ENCODE results near the gene SINHCAF. TPM values are rescaled to one million over a fixed set of nuclear protein-coding genes. Genes with fewer than 3 reads are reported as not detected.

SINHCAF gene
- total RNA-seq, 4 donors from 2014 or later, result 1.5 to 8.6 (median 2.8) TPM

- no peak for ATAC-seq
- TF ChIP-seq POLR2A (IDR thresholded peaks at IDR 0.05), result no peak
Measured at GRCh38 chr12:31342286-31342685, 16.3 kb upstream of the SINHCAF start.

GRCh38 chr12:31339831-31340622, 14.1 kb upstream of the SINHCAF start:
- no peaks in the 10 kb centered on the region for H3K9me3 ChIP-seq
- H3K4me3 ChIP-seq, result no peak overlapping the region
- intact Hi-C loops (cut with DNase I; ENCODE audit: low total_unique reads) (no loop called here), in situ Hi-C loops (cut with MboI; ENCODE audit: low sequenced_read_pairs in 4 of 4) (no loop called here)
- H3K4me1 ChIP-seq, result no peaks in the 10 kb centered on the region
- no peak for DNase-seq
- H3K27ac ChIP-seq, result no peak overlapping the region
- no peaks in the 10 kb centered on the region for H3K27me3 ChIP-seq
- no peak for ATAC-seq
- no peaks in the 10 kb centered on the region for H3K36me3 ChIP-seq
- TF ChIP-seq CTCF (IDR thresholded peaks at IDR 0.05 in 4 of 5, conservative IDR thresholded peaks at IDR 0.05 in 1 of 5) (no peak), POLR2A (IDR thresholded peaks at IDR 0.05) (no peak)

More at GRCh38 chr12:31342286-31342685, 16.3 kb upstream of the SINHCAF start:
- H3K36me3 ChIP-seq, result no peaks in the 10 kb centered on the region
- no peak for DNase-seq
- H3K4me1 ChIP-seq, result no peaks in the 10 kb centered on the region
- H3K27ac ChIP-seq, result no peak overlapping the region
- H3K9me3 ChIP-seq, result no peaks in the 10 kb centered on the region
- no peaks in the 10 kb centered on the region for H3K27me3 ChIP-seq
- no peak overlapping the region for H3K4me3 ChIP-seq
- in situ Hi-C loops (cut with MboI; ENCODE audit: low sequenced_read_pairs in 4 of 4), result no loop called here
- intact Hi-C loops (cut with DNase I; ENCODE audit: low total_unique reads), result no loop called here

GRCh38 chr12:31337952-31338351, 12.0 kb upstream of the SINHCAF start:
- intact Hi-C loops (cut with DNase I; ENCODE audit: low total_unique reads) (no loop called here), in situ Hi-C loops (cut with MboI; ENCODE audit: low sequenced_read_pairs in 4 of 4) (no loop called here)
- DNase-seq (no peak), ATAC-seq (no peak)
- Histone ChIP-seq H3K27me3 (no peaks in the 10 kb centered on the region), H3K27ac (no peak overlapping the region), H3K9me3 (no peaks in the 10 kb centered on the region), H3K4me1 (no peaks in the 10 kb centered on the region), H3K36me3 (no peaks in the 10 kb centered on the region), H3K4me3 (no peak overlapping the region)
- no peak for TF ChIP-seq CTCF (IDR thresholded peaks at IDR 0.05 in 4 of 5, conservative IDR thresholded peaks at IDR 0.05 in 1 of 5)
- no peak for TF ChIP-seq POLR2A (IDR thresholded peaks at IDR 0.05)

- no peaks in the 10 kb centered on the region for H3K27me3 ChIP-seq
- in situ Hi-C loops (cut with MboI; ENCODE audit: low sequenced_read_pairs in 4 of 4) (no loop called here), intact Hi-C loops (cut with DNase I; ENCODE audit: low total_unique reads) (no loop called here)
- ATAC-seq (no peak), DNase-seq (no peak)
- no peaks in the 10 kb centered on the region for H3K36me3 ChIP-seq
- no peak overlapping the region for H3K27ac ChIP-seq
- H3K4me3 ChIP-seq, result no peak overlapping the region
- no peaks in the 10 kb centered on the region for H3K9me3 ChIP-seq
- TF ChIP-seq CTCF (IDR thresholded peaks at IDR 0.05 in 4 of 5, conservative IDR thresholded peaks at IDR 0.05 in 1 of 5) (no peak), POLR2A (IDR thresholded peaks at IDR 0.05) (no peak)
- no peaks in the 10 kb centered on the region for H3K4me1 ChIP-seq
Measured at GRCh38 chr12:31331242-31331641, 5.3 kb upstream of the SINHCAF start.

GRCh38 chr12:31326736-31327659, 1.0 kb upstream of the SINHCAF start:
- no peak for ATAC-seq
- peak overlapping the region; percentile 70 to 85 (median 80) for H3K4me3 ChIP-seq
- in situ Hi-C loops (cut with MboI; ENCODE audit: low sequenced_read_pairs in 4 of 4), result no loop called here
- no peaks in the 10 kb centered on the region for H3K9me3 ChIP-seq
- H3K27ac ChIP-seq, result peak overlapping the region; percentile 76 to 83 (median 82)
- intact Hi-C loops (cut with DNase I; ENCODE audit: low total_unique reads), result loop anchor here (1.0 to 10.0 kb wide), 6 partner anchors 43 to 1675 kb away; partner anchors contain the start of genes AMN1, DENND5B, ETFBKMT and RESF1
- peaks cover 0 to 17% (median 6%) of the 10 kb centered on the region in 3 donors for H3K27me3 ChIP-seq
- H3K36me3 ChIP-seq, result no peaks in the 10 kb centered on the region
- TF ChIP-seq CTCF (IDR thresholded peaks at IDR 0.05 in 4 of 5, conservative IDR thresholded peaks at IDR 0.05 in 1 of 5) (no peak), POLR2A (IDR thresholded peaks at IDR 0.05) (no peak)
- no peak for DNase-seq
- peaks cover 2 to 3% of the 10 kb centered on the region in 2 donors for H3K4me1 ChIP-seq

Measured in gastrocnemius medialis (tissue), 4 donors.